Measurements from ENCODE around the gene SF3B2. TPM values are rescaled to one million over a fixed set of nuclear protein-coding genes. Genes with fewer than 3 reads are reported as not detected.

Gene SF3B2, protein sequence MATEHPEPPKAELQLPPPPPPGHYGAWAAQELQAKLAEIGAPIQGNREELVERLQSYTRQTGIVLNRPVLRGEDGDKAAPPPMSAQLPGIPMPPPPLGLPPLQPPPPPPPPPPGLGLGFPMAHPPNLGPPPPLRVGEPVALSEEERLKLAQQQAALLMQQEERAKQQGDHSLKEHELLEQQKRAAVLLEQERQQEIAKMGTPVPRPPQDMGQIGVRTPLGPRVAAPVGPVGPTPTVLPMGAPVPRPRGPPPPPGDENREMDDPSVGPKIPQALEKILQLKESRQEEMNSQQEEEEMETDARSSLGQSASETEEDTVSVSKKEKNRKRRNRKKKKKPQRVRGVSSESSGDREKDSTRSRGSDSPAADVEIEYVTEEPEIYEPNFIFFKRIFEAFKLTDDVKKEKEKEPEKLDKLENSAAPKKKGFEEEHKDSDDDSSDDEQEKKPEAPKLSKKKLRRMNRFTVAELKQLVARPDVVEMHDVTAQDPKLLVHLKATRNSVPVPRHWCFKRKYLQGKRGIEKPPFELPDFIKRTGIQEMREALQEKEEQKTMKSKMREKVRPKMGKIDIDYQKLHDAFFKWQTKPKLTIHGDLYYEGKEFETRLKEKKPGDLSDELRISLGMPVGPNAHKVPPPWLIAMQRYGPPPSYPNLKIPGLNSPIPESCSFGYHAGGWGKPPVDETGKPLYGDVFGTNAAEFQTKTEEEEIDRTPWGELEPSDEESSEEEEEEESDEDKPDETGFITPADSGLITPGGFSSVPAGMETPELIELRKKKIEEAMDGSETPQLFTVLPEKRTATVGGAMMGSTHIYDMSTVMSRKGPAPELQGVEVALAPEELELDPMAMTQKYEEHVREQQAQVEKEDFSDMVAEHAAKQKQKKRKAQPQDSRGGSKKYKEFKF
- polyA plus RNA-seq (2012; ENCODE audit: insufficient read length, low read depth), result 283 TPM

DNA sequence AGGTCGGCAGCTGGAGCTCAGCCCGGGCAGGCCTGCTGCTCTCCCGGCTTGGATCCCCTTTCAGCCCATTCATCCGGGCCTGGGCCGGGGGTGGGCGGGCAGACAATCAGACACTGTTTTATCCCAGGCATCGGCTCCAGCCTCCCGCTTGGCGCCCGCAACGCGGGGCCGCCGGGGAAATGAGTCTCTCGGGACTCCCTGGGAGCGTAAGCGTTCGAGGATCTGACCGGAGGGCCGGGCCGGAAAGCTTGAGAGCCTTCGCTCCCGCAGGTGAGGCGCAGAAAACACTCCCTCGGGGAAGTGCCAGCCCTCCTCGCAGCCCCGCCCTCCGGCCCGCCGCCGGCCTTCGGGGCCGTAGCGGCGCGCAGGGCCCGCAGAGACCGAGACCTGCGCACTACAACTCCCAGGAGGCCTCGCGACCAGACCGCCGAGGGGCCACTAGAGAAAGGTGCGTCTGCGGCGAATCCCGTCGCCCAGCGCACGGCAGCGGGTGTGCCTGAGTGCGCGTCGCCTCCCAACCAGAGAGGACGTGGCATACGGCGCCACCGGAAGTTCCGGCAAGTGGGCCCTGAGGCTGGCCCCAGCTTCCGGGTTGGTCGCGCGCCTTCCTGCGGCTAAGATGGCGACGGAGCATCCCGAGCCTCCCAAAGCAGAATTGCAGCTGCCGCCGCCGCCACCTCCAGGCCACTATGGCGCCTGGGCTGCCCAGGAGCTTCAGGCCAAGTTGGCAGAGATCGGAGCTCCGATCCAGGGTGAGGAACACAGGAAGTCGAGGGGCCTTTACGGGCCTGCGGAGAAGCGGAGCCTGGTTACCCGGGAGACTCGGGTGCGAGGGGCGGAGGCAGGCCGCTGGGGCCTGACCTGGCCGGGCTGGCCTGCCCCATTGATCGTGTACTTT is at the start of gene SF3B2:
Gene SF3B2, plus strand, starts transcription at position 599 of the 898 bp plus-strand sequence. Its CDS starts 21 bp downstream, at position 620.
- TF ChIP-seq TAF1 (IDR thresholded peaks at IDR 0.05; ENCODE audit: borderline replicate concordance, insufficient read depth, low read length), result peak; percentile 92
- TF ChIP-seq POLR2AphosphoS5 (IDR thresholded peaks at IDR 0.05; ENCODE audit: low read depth, low read length), result peak; percentile 92
- peak; percentile 96 for TF ChIP-seq FOXP2 (optimal IDR thresholded peaks at IDR 0.05; ENCODE audit: borderline replicate concordance, extremely low read depth, extremely low read length, insufficient read depth)
- TF ChIP-seq, protein P1, sequence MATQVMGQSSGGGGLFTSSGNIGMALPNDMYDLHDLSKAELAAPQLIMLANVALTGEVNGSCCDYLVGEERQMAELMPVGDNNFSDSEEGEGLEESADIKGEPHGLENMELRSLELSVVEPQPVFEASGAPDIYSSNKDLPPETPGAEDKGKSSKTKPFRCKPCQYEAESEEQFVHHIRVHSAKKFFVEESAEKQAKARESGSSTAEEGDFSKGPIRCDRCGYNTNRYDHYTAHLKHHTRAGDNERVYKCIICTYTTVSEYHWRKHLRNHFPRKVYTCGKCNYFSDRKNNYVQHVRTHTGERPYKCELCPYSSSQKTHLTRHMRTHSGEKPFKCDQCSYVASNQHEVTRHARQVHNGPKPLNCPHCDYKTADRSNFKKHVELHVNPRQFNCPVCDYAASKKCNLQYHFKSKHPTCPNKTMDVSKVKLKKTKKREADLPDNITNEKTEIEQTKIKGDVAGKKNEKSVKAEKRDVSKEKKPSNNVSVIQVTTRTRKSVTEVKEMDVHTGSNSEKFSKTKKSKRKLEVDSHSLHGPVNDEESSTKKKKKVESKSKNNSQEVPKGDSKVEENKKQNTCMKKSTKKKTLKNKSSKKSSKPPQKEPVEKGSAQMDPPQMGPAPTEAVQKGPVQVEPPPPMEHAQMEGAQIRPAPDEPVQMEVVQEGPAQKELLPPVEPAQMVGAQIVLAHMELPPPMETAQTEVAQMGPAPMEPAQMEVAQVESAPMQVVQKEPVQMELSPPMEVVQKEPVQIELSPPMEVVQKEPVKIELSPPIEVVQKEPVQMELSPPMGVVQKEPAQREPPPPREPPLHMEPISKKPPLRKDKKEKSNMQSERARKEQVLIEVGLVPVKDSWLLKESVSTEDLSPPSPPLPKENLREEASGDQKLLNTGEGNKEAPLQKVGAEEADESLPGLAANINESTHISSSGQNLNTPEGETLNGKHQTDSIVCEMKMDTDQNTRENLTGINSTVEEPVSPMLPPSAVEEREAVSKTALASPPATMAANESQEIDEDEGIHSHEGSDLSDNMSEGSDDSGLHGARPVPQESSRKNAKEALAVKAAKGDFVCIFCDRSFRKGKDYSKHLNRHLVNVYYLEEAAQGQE (IDR thresholded peaks at IDR 0.05; ENCODE audit: insufficient read depth in 1 of 2, low read depth in 2 of 2, low read length in 2 of 2), result 0 out of 4 replicates have a peak, but pooled peaks of 1 of the 2 experiments have one; percentile 37
- TF ChIP-seq SIN3A (IDR thresholded peaks at IDR 0.05; ENCODE audit: borderline replicate concordance, insufficient read depth, low read length), result peak; percentile 9; the same call in 1 of the 2 replicates

DNA sequence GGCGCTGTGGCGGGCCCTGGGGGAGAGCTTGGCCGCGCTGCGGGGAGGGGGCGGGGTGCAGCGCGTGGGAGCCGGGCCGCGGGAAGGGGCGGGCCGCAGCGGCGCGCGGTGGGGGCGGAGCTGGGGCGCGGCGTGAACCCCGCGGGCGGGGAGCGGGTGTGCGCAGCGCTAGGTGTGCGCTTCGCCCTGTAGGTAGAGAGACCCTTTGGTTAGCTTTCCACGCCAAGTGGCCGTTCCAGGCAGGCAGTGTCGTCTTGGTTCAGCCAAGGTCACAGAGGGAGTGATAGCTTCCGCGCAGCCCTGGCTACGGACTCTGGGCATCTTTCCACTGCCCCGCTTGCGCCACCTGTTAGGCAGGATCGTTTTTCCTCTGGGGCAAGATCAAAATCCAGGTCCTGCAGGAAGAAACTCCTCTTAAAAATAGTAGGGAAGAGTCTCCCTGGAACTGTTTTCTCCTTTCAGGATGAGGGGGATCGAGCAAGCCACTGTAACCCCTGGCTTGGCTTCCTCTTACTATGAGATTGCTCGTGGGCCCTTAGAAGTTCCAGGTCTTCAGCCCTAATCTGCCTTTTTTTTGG is 49.4 kb upstream of the SF3B2 start:
- peak; percentile 25 for TF ChIP-seq FOXP2 (optimal IDR thresholded peaks at IDR 0.05; ENCODE audit: borderline replicate concordance, extremely low read depth, extremely low read length, insufficient read depth)
- no peak for TF ChIP-seq TAF1 (IDR thresholded peaks at IDR 0.05; ENCODE audit: borderline replicate concordance, insufficient read depth, low read length)

DNA sequence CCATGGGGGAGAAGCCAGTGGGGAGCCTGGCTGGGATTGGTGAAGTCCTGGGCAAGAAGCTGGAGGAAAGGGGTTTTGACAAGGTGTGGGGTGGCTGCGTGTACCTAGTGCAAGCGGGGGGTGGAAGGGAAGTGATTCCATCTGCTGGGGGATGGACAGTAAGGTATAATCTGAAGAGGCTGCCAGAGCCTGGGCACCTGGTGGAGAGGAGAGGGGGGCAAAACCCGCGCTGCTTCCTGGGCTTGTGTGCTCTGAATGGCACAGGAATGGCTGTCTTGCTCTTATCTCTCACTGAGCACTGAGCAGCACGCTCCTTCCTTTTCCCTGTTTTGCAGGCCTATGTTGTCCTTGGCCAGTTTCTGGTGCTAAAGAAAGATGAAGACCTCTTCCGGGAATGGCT is 48.9 kb upstream of the SF3B2 start:
- TF ChIP-seq TAF1 (IDR thresholded peaks at IDR 0.05; ENCODE audit: borderline replicate concordance, insufficient read depth, low read length) (no peak), FOXP2 (optimal IDR thresholded peaks at IDR 0.05; ENCODE audit: borderline replicate concordance, extremely low read depth, extremely low read length, insufficient read depth) (no peak), SIN3A (IDR thresholded peaks at IDR 0.05; ENCODE audit: borderline replicate concordance, insufficient read depth, low read length) (no peak), POLR2AphosphoS5 (IDR thresholded peaks at IDR 0.05; ENCODE audit: low read depth, low read length) (no peak)

DNA sequence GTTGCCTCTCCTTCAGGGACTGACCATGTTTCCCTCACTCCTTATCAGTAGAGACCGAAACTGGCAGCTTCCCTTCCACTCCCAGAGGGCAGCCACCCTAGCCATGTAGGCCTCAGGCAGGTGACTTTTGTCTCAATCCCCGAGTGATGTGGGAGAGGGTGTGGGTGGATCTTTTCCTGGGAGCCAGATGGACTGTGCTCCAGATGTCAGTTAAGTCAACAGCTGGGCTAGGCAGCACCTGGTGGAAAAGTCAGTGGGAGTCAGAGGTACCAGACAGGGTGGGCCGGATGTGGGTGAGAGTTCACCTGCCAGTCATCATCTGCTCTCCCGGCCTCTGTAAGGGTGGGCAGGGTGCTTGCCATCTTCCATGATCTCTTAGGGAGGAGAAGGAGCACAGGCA is 48.0 kb upstream of the SF3B2 start:
- TF ChIP-seq SIN3A (IDR thresholded peaks at IDR 0.05; ENCODE audit: borderline replicate concordance, insufficient read depth, low read length), result no peak
- no peak for TF ChIP-seq POLR2AphosphoS5 (IDR thresholded peaks at IDR 0.05; ENCODE audit: low read depth, low read length)
- TF ChIP-seq FOXP2 (optimal IDR thresholded peaks at IDR 0.05; ENCODE audit: borderline replicate concordance, extremely low read depth, extremely low read length, insufficient read depth), result no peak
- no peak for TF ChIP-seq TAF1 (IDR thresholded peaks at IDR 0.05; ENCODE audit: borderline replicate concordance, insufficient read depth, low read length)
- TF ChIP-seq, protein P1 (IDR thresholded peaks at IDR 0.05; ENCODE audit: insufficient read depth in 1 of 2, low read depth in 2 of 2, low read length in 2 of 2), result no peak

DNA sequence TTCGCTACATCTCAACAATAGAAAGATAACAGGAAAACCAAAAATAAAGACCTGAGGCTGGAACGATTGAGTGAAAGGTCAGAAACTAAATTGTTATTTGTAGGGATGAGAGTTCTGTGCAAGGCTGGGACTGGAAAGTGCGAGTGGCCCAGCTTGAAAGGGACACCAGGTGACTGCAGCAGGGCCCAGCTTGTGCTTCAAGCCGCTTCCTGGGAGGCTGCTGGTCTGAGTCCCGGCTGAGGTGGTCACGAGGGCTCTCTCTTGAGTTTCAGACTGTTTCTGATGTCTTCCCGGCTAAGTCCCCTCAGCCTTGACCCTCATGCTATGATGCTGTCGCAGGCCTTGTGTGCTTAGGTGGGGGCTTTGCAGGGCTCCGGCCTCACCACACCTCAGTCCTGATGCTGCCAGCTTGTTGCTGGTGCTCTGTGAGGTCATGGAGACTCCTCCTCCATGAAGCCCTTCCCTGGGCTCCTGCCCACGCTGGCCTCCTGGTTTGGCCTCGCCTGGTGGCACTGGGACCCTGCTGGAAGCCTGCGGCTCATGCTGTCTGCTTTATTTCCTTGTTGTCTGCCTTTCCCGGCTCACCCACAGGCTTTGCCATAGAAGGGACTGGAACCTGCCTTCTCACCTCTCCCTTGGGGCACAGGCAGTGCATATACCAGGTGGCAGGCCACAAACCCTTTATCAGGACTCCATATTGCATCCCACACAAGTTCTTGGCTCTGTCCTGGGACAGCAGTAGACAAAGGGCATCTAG is 45.9 kb upstream of the SF3B2 start:
- 0 out of 2 replicates have a peak, but pooled peaks have one; percentile 40 for TF ChIP-seq POLR2AphosphoS5 (IDR thresholded peaks at IDR 0.05; ENCODE audit: low read depth, low read length)
- no peak for TF ChIP-seq TAF1 (IDR thresholded peaks at IDR 0.05; ENCODE audit: borderline replicate concordance, insufficient read depth, low read length)

DNA sequence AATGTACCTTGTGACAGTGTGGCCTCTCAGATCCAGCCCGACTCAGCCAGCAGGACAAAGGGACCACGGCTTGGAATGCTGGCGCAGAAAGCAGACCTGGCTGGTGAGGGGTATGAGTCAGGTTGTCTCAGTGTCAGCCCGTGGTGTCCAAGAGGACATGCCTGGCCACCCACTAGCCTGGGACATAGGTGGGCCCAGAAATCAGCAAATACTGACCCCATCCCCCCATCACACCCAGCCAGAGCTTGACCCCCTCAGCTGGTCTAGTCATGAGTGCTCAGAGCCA is 45.3 kb upstream of the SF3B2 start:
- no peak for TF ChIP-seq SIN3A (IDR thresholded peaks at IDR 0.05; ENCODE audit: borderline replicate concordance, insufficient read depth, low read length)
- TF ChIP-seq POLR2AphosphoS5 (IDR thresholded peaks at IDR 0.05; ENCODE audit: low read depth, low read length), result no peak
- TF ChIP-seq FOXP2 (optimal IDR thresholded peaks at IDR 0.05; ENCODE audit: borderline replicate concordance, extremely low read depth, extremely low read length, insufficient read depth), result no peak
- TF ChIP-seq TAF1 (IDR thresholded peaks at IDR 0.05; ENCODE audit: borderline replicate concordance, insufficient read depth, low read length), result no peak
- TF ChIP-seq, protein P1 (IDR thresholded peaks at IDR 0.05; ENCODE audit: insufficient read depth in 1 of 2, low read depth in 2 of 2, low read length in 2 of 2), result no peak

Measured in PFSK-1 (cell line).